K562 treated with DMSO at 1 percent for 12 hours (cell line): ENCODE data around the gene PCDHA12. TPM values are rescaled to one million over a fixed set of nuclear protein-coding genes. Genes with fewer than 3 reads are reported as not detected.

ENCODE experiments used
- total RNA-seq: library from RNA; unstranded; fragments of 300-600 nt; gene quantifications from 2 replicates; pipeline ENCODE4 v1.2.3, GENCODE V29; 2022; ENCODE audit not compliant: insufficient read depth

Gene PCDHA12
- total RNA-seq = not detected in 2 replicates

GRCh38 chr5:140875085-140876065 is at the start of gene PCDHA12:
Gene PCDHA12 (plus strand): TSS chr5:140875308. CDS start chr5:140875473, 165 bp downstream.

DNA sequence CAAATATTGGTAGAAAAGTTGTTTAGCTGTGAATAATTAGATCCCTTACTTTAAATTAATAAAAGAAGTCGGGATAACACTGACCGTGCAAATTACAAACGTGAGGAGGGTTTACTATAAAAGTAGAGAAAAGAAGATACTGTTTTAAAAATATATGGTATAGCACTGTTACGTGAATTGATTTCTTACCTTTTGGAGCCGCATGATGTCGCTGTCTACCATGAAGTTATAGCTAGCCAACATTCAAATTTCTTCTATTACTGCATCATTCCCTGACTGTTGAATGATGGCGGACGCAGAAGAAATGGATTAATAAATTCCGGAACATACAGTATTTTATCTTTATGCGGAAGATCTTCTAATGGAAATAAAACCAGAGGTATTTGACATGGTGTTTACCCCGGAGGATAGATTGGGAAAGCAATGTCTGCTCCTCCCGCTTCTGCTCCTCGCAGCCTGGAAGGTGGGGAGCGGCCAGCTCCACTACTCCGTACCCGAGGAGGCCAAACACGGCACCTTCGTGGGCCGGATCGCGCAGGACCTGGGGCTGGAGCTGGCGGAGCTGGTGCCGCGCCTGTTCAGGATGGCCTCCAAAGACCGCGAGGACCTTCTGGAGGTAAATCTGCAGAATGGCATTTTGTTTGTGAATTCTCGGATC is 47.3 kb upstream of the PCDHA12 start, which contains the start of gene PCDHA6:
PCDHA6 (plus strand) TSS at position 257 of the 658 bp plus-strand sequence; CDS start at position 389, 132 bp downstream.

GRCh38 chr5:140833993-140834392 is 41.1 kb upstream of the PCDHA12 start, which contains the start of gene PCDHA7:
Gene PCDHA7 (plus strand): TSS chr5:140834269. CDS start chr5:140834384, 115 bp downstream.

DNA sequence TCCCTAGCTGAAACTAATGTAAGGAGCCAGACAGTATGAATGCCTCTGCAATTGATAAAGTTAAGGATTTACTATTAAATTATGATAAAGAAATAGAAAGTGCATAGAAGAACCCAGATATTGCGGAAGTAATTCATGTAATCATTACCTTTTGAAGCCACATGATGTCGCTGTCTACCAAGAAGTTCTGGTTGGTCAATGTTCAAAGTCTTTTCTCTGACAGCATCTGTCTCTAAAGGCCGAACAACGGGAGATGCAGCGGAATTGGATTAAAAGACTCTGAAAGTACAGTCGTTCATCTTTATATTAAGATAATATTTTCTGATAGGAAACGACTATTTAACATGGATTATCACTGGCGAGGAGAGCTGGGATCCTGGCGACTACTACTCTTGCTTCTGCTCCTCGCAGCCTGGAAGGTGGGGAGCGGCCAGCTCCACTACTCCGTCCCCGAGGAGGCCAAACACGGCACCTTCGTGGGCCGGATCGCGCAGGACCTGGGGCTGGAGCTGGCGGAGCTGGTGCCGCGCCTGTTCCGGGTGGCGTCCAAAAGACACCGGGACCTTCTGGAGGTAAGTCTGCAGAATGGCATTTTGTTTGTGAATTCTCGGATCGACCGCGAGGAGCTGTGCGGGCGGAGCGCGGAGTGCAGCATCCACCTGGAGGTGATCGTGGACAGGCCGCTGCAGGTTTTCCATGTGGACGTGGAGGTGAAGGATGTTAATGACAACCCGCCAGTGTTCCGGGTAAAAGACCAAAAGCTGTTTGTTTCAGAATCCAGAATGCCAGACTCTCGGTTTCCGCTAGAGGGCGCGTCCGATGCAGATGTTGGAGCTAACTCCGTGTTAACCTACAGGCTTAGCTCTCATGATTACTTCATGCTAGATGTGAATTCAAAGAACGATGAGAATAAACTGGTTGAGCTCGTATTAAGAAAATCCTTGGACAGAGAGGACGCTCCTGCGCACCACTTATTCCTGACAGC is 33.8 kb upstream of the PCDHA12 start, which contains the start of gene PCDHA8:
PCDHA8 (plus strand) TSS at position 210 of the 985 bp plus-strand sequence; CDS start at position 345, 135 bp downstream.

DNA sequence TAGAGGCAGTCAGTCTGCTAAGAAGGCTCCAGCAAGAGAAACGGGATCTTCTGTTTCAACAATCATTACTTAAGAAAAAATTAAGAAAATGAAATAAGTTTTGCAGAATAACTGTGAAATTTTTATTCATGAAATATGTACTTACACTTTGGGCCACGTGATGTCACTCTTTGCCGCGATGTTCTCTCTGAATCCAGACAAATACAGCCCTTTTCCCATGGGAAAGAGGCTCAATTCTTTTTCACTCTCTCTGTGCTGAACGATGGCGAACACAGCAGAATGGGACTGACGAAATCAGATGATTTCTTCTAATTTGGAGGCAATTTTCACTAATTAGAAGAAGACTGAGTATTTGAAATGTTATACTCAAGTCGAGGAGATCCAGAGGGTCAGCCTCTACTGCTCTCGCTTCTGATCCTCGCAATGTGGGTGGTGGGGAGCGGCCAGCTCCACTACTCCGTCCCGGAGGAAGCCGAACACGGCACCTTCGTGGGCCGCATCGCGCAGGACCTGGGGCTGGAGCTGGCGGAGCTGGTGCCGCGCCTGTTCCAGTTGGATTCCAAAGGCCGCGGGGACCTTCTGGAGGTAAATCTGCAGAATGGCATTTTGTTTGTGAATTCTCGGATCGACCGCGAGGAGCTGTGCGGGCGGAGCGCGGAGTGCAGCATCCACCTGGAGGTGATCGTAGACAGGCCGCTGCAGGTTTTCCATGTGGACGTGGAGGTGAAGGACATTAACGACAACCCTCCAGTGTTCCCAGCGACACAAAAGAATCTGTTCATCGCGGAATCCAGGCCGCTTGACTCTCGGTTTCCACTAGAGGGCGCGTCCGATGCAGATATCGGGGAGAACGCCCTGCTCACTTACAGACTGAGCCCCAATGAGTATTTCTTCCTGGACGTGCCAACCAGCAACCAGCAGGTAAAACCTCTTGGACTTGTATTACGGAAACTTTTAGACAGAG is 26.7 kb upstream of the PCDHA12 start, which contains the start of gene PCDHA9:
PCDHA9 (plus strand) TSS at position 244 of the 964 bp plus-strand sequence; CDS start at position 358, 114 bp downstream.

GRCh38 chr5:140855772-140856674 is 19.1 kb upstream of the PCDHA12 start, which contains the start of gene PCDHA10:
Gene PCDHA10 (plus strand): TSS chr5:140855897. CDS start chr5:140856049, 152 bp downstream.

DNA sequence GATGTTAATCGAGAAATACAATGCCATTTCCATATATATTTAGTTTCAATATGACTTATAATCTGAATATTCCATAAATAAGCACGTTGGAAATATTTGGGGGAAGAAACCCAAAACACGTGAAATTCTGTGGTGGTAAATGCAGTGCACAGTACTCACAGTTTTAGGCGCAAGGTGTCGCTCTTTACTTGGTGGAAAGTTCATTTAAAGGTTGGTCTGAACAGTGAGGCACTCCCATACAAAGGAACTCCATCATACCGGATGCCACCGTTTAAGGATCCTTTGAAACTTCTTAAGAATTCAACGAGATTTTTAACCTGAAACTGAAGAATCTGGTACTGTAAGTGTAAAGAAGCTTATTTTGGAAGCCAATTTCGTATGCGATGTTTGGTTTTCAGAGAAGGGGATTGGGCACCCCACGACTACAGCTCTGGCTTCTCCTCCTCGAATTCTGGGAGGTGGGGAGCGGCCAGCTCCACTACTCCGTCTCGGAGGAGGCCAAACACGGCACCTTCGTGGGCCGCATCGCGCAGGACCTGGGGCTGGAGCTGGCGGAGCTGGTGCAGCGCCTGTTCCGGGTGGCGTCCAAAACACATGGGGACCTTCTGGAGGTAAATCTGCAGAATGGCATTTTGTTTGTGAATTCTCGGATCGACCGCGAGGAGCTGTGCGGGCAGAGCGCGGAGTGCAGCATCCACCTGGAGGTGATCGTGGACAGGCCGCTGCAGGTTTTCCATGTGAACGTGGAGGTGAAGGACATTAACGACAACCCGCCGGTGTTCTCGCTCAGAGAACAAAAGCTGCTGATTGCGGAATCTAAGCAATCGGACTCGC is 6.2 kb upstream of the PCDHA12 start, which contains the start of gene PCDHA11:
PCDHA11 (plus strand) TSS at position 237 of the 834 bp plus-strand sequence; CDS start at position 384, 147 bp downstream.

GRCh38 chr5:140881889-140882590 is 6.9 kb downstream of the PCDHA12 start, which contains the start of gene PCDHA13:
Gene PCDHA13 (plus strand): TSS chr5:140882124. CDS start chr5:140882269, 145 bp downstream.

GRCh38 chr5:140925806-140926442 is 50.8 kb downstream of the PCDHA12 start, which contains the start of gene PCDHAC1:
Gene PCDHAC1 (plus strand): TSS chr5:140926299. CDS start chr5:140926893, 594 bp downstream.

Other genes with a start within 250 kb of the PCDHA12 start
- 0.75 and 1.0 TPM in 2 replicates for gene CD14, start 242.1 kb upstream of the PCDHA12 start, total RNA-seq
- 13.5 and 15.1 TPM in 2 replicates for gene TMCO6, start 235.9 kb upstream of the PCDHA12 start, total RNA-seq
- gene NDUFA2, start 227.7 kb upstream of the PCDHA12 start, total RNA-seq = 208 and 301 TPM in 2 replicates
- 122 and 166 TPM in 2 replicates for gene IK, start 227.5 kb upstream of the PCDHA12 start, total RNA-seq
- 26.9 and 42.6 TPM in 2 replicates for gene WDR55, start 210.4 kb upstream of the PCDHA12 start, total RNA-seq
- gene DND1, start 201.7 kb upstream of the PCDHA12 start, total RNA-seq = 1.4 and 2.0 TPM in 2 replicates
- gene HARS1, start 183.9 kb upstream of the PCDHA12 start, total RNA-seq = 43.2 and 73.1 TPM in 2 replicates
- gene HARS2, start 183.9 kb upstream of the PCDHA12 start, total RNA-seq = 15.7 and 21.4 TPM in 2 replicates
- gene ZMAT2, start 174.9 kb upstream of the PCDHA12 start, total RNA-seq = 42.5 and 46.1 TPM in 2 replicates
- not detected in 2 replicates for gene PCDHA1, start 89.2 kb upstream of the PCDHA12 start, total RNA-seq
- not detected in 2 replicates for gene PCDHA2, start 80.5 kb upstream of the PCDHA12 start, total RNA-seq
- not detected in 2 replicates for gene PCDHA3, start 74.3 kb upstream of the PCDHA12 start, total RNA-seq
- gene PCDHA4, start 68.2 kb upstream of the PCDHA12 start, total RNA-seq = not detected in 2 replicates
- gene PCDHA5, start 53.7 kb upstream of the PCDHA12 start, total RNA-seq = not detected in 2 replicates
- not detected in 2 replicates for gene PCDHA6, start 47.3 kb upstream of the PCDHA12 start, total RNA-seq
- gene PCDHA7, start 41.0 kb upstream of the PCDHA12 start, total RNA-seq = not detected in 2 replicates
- not detected in 2 replicates for gene PCDHA8, start 34.1 kb upstream of the PCDHA12 start, total RNA-seq
- gene PCDHA9, start 26.9 kb upstream of the PCDHA12 start, total RNA-seq = not detected in 2 replicates
- gene PCDHA10, start 19.4 kb upstream of the PCDHA12 start, total RNA-seq = not detected in 2 replicates
- gene PCDHA11, start 6.4 kb upstream of the PCDHA12 start, total RNA-seq = not detected in 2 replicates
- gene PCDHA13, start 6.8 kb downstream of the PCDHA12 start, total RNA-seq = not detected in 2 replicates
- not detected in 2 replicates for gene PCDHAC1, start 51.0 kb downstream of the PCDHA12 start, total RNA-seq
- not detected in 2 replicates for gene PCDHAC2, start 91.2 kb downstream of the PCDHA12 start, total RNA-seq
- gene PCDHB1, start 176.1 kb downstream of the PCDHA12 start, total RNA-seq = not detected in 2 replicates
- gene PCDHB2, start 219.3 kb downstream of the PCDHA12 start, total RNA-seq = 0.14 TPM in 1 of 2 replicates, not detected in the other
- not detected in 2 replicates for gene PCDHB3, start 225.2 kb downstream of the PCDHA12 start, total RNA-seq
- gene PCDHB4, start 246.5 kb downstream of the PCDHA12 start, total RNA-seq = not detected in 2 replicates